Renal pelvis (tissue), 4 donors: ENCODE results near the gene KIAA0232. TPM values are rescaled to one million over a fixed set of nuclear protein-coding genes. Genes with fewer than 3 reads are reported as not detected.

Experiments
- DNase-seq: peaks from one replicate; pipeline ENCODE4 v3.0.0-alpha.2; 2013
- polyA plus RNA-seq, 3 donors: library from polyadenylated mRNA; unstranded; fragments of 120-200 nt; gene quantifications; one replicate each; pipeline ENCODE4 v1.2.1, GENCODE V29; 2013; ENCODE audit not compliant: insufficient read length in 3 of 3

KIAA0232 gene
- polyA plus RNA-seq, 3 donors = 37.2 to 44.9 (median 38.1) TPM

DNA sequence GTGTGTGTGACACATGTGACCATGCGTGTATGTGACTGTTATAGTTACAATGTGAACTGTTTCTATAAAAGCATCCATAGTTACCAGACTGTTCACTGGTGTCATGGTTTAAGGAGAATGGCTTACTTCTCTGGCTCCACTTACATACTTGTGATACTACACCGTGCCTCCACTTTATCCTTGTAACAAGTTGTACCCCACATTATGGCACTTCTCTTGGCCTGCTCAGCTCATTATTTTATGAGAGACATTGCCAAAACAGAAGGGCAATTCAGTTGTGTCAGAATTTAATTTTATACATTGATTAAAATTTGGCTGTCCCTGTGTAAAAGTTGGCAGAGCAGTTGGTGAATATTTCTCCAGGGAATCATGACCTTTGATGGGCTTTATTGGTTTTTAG lies 64.7 kb downstream of the KIAA0232 start:
- DNase-seq = no peak

DNA sequence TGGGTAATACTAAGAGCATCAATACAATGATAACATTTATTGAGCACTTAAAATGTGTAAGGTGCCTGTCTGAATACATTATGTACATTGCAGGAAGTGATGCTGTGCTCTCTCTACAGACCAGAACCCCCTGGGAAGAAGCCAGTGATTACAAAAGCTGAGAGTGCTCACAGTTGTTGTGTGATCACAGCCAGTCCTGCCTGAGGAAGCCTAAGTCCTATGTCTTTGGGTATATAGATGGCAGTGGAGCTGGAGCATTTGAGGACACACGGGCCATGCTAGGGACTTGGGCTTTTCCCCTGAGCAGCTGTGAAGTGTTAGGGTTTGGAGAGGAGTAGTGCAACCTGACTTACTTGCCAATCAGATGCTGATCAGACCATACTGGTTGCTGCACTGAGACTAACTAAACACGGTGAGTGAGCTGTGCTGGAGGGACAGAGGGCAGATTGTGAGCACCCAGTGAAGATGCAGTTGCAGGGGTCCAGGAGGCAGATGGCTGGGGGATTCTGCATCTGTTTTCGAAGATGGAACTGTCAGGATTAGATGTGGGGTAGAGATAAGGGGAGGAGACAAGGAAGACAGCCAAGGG lies 66.3 kb downstream of the KIAA0232 start:
- no peak for DNase-seq

DNA sequence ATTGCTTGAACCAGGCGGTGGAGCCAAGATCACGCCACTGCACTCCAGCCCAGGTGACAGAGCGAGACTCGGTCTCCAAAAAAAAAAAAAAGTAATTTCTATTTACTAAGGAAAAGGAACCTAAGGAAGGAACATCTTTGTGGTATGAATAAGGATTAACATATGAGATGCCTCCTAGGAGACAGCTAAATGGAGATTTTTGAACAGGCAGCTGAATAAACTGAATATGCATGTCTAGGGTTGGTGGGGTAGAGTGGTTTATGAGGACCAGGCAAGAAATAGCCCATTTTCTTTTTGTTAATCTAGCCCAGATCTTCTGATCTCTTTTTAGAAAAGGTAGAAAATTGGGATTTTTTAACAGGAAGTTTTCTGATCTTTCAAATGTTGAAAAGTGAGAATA lies 67.2 kb downstream of the KIAA0232 start:
- DNase-seq = no peak

DNA sequence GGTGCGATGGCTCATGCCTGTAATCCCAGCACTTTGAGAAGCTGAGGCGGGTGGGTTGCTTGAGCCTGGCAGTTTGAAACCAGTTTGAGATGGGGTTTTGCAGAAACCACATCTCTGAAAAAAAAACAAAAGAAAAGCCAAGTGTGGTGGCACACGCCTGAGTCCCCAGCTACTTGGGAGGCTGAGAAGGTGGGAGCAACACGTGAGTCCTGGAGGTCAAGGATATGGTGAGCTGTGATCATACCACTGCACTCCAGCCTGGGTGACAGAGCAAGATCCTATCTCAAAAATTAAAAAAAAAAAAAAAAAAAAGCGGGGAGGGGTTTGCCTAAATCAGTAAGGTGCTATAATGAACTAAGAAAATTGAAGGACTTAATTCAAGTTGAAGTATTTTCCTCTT lies 68.9 kb downstream of the KIAA0232 start:
- DNase-seq = no peak

DNA sequence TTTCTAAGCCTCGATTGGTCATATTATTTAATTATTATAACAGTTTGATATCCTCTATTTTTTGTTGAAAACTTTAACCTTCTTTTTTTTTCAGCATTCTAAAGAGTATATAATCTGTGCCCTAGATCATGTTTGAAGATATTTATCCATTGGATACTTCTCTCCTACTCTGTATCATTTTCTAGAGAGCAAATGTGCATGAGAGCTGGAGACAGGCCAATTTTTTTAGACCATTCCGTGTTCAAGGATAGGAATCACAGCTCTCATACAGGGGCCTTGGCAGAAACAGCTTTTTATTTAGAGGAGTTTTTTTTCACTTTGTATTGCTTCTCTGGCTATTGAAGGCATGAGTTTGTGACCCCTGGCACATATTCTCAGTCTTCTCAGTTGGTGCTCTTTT lies 69.4 kb downstream of the KIAA0232 start:
- no peak for DNase-seq

DNA sequence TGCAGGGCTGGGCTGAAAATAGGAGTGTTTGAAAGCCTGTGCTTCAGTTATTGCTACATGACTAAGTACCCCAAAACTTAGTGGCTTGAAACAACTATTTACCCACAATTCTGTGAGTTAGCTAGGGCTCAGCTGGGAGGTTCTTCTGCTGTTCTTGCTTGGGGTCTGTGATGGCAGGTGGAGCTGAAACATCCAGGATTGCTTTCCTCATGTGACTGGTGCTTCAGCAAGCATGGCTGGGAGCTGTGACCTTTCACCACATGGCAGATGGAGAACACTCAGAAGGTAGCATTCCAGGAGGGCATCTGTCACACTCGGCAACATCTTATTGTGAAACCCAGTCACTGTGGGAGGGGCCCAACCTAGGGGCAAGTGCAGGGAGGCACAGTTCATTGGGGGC lies 70.1 kb downstream of the KIAA0232 start:
- DNase-seq = no peak

DNA sequence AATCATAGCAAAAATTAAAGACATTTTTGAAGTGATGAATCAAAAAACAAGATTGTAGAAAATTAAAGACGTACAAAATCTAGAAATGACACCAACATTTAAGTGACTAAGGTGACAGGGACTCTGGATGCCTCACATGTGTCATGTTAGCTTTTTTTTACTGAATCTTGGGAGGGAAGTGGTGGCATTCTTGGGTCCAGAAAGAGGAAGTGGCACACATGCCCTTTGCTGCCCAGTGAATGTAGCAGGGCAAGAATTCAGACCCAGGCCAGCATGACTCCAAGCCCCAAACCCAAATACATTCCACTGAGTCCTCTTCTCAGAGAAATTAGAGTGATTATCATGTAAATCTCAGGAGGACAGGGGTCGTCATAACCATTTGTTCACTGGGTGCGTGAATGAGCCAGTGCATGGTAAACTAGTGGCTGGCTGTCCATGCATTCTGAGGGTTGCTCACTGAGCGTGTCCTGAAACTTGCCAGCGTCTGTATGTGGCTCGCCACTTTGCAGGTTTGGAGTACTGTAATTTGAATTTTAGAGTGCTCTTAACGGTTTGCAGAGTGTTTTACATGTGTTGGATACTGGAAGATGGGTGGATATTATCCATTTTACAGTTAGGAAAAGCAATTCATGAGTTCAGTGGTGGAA lies 71.7 kb downstream of the KIAA0232 start:
- DNase-seq = no peak

DNA sequence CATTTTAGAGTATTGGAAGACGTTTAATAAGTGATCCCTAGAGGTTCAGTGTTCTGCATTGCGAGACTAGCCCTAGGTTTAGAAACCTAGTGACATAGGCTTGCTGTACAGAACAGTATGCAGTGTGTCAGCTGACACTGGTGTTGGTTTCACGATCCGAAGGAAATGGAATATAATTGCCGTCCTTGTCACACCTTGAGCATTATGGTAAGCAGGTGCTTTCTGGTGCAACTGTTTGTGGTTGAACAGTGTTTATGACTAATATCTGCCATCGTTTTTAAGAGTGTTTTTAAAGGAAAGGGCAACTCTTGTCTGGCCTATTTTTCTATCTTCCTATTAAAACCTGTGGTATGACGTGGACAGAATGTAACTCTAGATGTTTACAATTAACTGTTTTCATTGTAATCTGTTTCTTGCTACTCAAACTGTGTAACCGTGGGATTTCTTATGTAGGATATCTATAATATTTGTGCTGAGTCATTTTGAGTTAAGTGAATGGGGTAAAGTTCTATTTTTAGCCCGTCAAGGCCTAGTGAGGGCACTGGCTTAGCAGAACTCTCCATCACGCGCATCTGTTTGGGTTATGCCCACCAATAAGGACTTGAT lies 73.3 kb downstream of the KIAA0232 start:
- no peak for DNase-seq

DNA sequence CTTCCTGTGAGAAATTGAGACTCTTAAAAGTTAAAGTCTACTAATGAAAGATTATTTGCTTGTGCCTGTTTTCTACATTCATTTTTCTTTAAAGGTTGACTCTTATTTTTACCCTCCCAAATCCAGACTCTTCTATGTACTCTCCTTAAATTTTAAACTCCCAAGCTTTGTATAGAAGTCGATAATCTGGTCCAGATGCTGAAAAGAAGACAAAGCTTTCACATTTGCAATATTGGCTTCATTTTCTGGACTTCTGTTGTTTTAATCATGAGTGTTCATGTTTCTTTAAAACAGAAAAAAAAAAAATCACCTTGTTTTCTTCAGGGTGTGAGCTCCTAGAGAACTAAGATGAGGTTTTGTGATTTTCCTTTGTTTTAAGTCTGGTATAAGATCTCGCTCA lies 73.9 kb downstream of the KIAA0232 start:
- no peak for DNase-seq

DNA sequence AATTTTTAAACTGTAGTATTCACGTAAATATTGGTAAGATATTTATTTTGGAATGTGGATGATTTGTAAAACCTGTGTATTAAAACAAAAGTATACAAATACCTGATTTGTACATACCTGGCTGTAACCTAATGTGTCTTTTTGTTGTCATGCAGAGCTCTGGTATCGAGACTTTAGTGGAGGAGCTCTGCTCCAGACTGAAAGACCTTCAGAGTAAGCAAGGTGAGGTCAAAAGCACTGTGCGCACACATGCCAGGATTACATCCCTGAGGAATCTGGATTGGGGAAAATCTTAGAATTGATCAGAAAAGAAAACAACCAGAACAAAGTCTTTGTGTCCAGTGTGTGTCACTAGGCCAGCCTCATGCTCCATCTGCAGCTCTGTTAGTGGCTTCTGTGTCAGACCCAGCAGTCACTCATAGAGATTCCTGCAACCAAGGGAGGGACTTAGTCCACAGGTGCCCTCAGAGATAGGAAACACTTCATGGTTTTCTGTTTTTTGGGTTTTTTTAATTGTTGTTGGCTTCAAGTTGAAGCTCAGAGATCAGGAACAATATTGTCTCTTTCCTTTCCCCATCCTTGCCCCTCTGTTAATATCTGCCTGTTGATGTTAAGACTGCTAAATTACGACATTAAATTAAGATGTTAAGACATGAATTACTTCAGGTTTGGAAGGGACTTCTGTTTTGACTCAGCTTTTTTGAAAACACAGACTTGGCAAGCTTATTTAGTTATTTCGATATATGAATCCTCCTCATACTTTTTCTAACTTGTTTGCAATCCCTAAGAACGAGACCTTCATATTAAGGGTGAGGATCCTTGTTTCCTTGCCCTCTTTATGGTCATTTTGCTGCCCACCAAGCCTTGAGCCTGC lies 74.7 kb downstream of the KIAA0232 start:
- DNase-seq = no peak

DNA sequence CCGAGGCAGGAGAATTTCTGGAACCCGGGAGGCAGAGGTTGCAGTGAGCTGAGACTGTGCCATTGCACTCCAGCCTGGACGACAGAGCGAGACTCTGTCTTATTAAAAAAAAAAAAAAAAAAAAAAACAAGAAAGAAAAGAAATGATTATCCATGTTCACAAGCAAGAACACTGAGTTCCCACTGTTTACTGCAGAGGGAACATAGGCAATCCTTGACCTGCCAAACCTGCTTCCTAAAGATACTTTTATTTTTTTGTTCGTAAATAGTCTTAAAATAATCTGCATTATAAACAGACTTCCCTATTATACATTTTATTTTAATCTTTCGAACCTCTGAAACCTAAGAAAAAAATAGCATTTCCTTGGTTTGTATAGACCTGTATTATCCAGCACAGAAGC lies 76.5 kb downstream of the KIAA0232 start:
- DNase-seq = no peak

DNA sequence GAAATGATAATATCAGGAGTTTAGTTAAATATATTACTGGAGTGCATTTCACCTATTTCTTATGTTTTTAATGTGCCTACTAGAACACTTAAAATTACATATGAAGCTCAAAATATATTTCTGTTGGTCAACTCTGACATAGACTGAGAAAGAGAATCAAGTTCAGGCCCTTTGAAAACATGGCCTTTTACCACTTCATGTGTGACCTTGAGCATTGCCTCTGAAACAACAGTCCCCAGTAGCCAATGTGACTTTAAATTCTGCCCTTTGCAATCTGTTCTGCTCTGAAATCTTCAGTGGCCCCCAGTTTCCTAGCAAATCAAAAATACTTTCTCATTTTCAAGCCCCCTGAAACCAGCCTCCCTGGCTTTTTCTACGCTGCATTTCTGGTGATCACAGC lies 77.0 kb downstream of the KIAA0232 start:
- DNase-seq = no peak

DNA sequence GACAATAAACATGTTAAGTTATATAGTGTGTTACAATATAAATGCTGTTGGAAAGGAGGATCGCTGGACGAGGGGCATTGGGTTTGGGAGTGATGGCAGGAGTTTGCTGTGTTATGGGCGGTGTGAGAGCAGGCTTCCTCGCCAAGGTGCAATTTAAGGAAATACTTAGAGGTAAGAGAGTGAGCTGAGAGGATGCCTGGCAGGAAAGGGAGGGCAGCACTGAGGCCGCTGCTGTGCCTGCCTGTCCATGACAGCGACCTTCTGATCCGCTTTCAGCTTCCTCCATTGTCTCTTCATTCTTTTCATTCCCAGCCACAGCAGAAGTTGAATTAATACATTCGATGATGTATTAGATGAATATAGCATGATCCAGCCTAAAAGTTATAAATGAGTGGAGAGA lies 85.9 kb downstream of the KIAA0232 start:
- DNase-seq = no peak

DNA sequence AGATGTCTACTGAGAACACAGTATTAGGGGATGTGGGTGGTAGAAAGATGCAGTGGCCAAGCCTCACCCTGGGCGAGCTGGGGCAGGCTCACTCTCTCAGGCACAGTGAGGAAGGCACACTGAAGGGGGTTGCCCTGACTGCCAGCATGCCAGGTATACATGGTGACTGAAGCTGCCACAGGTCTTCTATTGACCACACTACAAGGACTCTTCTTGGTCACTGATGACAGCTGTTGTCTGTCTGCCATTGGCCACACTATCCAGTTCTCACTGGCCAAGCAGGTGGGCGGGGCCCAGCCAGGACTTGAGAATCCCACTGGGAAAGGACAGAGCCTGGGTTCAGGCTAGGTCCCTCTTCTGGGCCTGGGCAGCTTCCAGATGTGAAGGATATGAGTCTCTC lies 87.4 kb downstream of the KIAA0232 start:
- no peak for DNase-seq

DNA sequence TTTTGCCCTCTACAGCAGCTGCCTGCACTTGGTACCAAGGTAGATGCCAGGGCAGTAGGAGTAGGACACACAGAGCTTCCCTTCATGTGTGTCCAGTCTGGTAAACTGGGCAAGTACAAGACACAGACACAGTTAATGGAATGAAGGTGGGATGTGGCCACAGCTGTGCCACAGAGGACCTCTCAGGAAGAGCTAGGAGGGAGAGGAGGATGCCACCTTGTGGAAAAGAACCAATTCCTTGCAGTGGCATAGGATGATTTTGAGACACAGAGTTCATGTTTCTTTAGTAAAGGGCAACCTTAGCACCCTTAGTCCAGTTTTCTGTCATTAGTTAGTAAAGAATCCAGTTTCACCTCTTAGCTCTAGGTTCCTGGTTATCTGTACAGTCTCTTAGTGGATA lies 90.8 kb downstream of the KIAA0232 start:
- DNase-seq = no peak

DNA sequence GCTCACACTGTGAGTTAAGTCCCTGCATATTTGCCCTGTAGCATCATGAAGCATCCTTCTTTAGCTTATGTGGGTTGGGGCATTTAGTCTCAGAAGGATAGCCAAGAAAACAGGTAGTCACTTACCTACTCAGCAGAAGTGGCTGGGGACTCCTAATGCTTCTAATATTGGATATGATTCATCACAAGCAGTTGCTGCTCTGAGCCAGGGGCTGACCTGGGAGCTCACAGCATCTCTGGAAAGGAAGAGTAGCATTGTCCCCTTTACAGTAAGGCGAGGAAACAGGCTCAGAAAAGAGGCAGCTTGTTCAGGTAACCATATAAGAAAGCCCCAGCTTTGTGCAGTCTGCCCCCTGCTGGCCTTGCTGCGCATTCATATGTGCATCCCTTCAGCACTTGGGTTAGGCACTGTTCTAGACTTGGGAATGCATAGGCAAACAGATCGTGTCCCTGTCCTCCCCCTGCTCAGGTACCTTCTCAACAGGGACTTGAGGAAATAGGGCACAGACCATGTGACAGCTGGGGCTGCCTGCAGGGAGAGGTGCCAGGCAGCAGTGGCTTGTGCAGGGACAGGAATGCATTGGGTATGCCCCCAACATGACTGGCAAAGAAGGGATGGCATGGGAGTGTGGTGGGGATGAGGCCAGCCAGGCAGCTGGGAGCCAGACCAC lies 91.4 kb downstream of the KIAA0232 start:
- DNase-seq = no peak

DNA sequence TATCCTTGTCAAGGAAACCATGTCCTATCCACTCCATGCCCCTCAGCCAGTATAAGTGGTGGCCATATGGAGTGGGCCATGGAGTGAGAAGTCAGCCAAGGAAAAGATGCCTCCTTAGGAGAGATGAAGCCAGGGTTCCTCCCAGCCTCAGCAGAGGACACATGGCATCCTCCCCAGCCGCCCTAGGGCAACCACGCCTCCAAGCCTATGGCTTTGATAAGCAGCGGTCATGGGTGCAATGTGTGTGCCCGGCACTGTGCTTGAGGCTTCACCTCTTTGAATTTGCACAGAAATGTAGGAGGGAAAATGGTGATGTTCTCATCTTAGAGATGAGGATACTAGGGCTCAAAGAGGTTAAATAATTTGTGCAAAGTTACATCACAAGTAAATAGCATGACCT lies 92.5 kb downstream of the KIAA0232 start:
- no peak for DNase-seq

DNA sequence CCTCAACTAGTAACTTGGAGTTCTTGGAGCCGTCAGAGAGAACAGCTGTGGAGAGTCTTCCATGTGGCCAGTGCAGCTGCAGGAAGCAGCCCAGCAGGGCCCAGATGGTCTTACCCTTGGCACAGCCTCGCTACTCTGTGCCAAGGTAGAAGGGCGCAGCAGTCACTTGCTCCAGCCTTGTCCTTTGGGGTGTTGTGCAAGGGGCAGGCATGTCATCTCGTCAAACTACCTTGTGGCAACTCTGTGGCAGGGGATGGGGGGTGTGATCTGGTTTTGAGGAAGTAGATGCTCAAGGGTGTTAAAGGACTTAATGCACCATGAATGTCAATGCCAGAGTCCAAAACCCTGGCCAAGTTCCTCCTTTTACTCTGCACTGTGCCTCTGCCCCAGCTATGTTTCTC lies 92.9 kb downstream of the KIAA0232 start:
- no peak for DNase-seq

DNA sequence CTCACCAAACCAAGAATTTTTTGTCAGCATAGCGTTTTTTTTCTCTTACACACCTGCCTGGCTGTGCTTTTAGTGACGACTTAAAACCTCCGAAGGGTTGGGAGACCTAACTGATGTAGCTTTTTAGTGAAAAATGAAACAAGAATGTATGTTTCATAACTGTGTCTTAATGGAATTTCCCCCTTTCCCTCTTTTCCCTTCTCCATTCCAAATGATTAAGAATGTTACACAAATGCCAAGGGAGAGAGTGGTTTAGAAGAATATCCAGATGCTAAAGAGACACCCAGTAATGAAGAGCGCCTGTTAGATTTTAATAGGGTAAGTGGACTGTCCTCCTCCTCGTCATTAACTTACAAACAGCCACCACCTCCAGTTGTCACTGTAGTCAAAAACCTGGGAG lies 93.9 kb downstream of the KIAA0232 start:
- DNase-seq = no peak

DNA sequence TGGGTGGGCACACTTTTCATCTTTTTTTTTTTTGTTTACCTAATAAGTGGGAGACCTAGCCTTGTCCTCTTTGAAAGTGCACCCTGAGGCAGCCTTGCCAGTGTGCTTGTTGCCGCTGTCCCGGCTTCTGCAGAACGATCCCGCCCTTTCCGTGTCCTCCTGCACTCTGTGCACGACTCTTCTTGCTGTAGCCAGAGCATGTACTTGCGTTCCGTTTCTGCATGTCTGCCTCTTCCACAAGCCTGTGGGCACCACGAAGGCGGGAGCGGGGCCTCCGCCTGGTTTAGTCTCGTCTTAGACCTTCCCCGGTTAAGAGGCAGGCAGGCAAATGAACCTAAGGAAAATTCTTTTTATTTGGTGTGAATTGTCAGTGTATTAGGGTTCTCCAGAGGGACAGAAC lies 94.5 kb downstream of the KIAA0232 start:
- DNase-seq = no peak

DNA sequence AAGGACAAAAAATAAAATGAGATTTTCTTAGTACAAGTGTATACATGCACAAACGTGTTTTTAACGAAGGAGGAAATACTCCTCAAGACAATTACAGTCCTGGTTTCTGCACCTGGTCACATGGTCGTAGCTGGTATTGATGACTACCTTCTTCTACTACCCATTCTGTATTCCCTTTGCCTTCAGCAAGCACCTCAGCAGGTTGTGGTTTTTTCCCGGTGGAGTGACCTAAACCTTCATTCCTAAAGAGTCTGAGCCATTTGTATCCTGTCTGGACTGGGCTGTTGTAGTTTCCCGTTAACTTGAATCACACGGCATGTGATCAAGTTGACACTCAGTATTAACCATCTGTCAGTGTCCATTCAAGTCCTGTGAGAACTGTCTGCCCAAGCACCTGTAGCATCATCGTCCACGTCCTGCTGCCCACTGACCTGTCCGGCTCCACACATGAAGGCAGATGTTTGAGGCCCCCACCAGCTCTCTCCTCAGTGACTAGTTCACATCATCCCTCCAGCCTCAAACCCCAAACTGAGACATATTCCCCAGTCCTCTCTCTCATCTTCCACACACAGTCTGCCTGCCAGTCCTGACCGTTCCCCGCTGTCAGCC lies 96.0 kb downstream of the KIAA0232 start:
- DNase-seq = no peak

DNA sequence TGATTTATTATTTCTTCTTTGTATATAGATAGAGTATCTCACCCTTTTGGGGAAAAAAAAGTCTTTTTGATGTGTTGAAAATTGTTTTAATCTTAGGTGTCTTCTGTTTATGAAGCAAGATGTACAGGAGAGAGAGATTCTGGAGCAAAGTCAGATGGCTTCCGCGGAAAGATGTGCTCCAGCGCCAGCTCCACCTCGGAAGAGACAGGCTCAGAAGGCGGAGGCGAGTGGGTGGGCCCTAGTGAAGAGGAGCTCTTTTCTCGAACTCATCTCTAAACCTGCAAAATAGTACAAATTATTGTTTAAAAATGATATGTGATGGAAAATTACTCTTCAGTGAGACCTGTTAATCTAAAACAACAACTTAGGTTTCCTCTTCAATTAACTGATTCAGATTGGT lies 98.2 kb downstream of the KIAA0232 start:
- DNase-seq = no peak
